H1 (cell line): ENCODE data around the gene MOGAT3. TPM values are rescaled to one million over a fixed set of nuclear protein-coding genes. Genes with fewer than 3 reads are reported as not detected.
A peak's percentile ranks its signal among the peaks of the same experiment; 100 is the strongest.

Experiments
- CTCF ChIA-PET: fragments of 300-600 bp; sonication (Branson Sonifier 250); formaldehyde crosslinking; loops from one replicate; lab custom pipeline; 2021; ENCODE audit not compliant: partially characterized antibody; lab: Charles Lee
- POLR2A ChIA-PET: fragments of 300-600 bp; sonication (Branson Sonifier 250); formaldehyde crosslinking; loops from one replicate; lab custom pipeline; 2021; ENCODE audit warnings: inconsistent platforms; ENCODE audit not compliant: partially characterized antibody; lab: Charles Lee
- DNase-seq, 2 experiments: peaks; one replicate each; pipeline versions ENCODE4 v3.0.0 to v3.0.0-alpha.2; 2010 to 2022; ENCODE audit warnings: low spot score in 2 of 2, low read depth in 1 of 2, mixed read lengths in 1 of 2
- FAIRE-seq: peaks from 2 replicates; lab custom pipeline; 2011; peaks lifted over from hg19 to GRCh38; lab: Jason Lieb, UNC
- H2AFZ ChIP-seq: 2 replicates; pipeline ENCODE4 v1.8.1; 2012; ENCODE audit warnings: low read length, inconsistent platforms
- H2AK5ac ChIP-seq: 2 replicates; pipeline ENCODE4 v1.6.1; 2013; ENCODE audit warnings: low read depth, low read length
- H2BK120ac ChIP-seq: replicated peaks from 2 replicates; pipeline ENCODE3; 2013; ENCODE audit warnings: low read depth, low read length, inconsistent platforms
- H2BK12ac ChIP-seq: 2 replicates; pipeline ENCODE4 v1.6.1; 2013; ENCODE audit warnings: low read depth, low read length
- H2BK15ac ChIP-seq: 2 replicates; pipeline ENCODE4 v1.6.1; 2013; ENCODE audit warnings: low read length
- H2BK20ac ChIP-seq: 2 replicates; pipeline ENCODE4 v1.6.1; 2013; ENCODE audit warnings: low read length
- H2BK5ac ChIP-seq: 2 replicates; pipeline ENCODE4 v1.6.1; 2013; ENCODE audit warnings: low read depth, low read length
- H3K14ac ChIP-seq: 2 replicates; pipeline ENCODE4 v1.6.1; 2013; ENCODE audit warnings: inconsistent platforms; ENCODE audit not compliant: insufficient read length
- H3K18ac ChIP-seq: 2 replicates; pipeline ENCODE4 v1.6.1; 2013; ENCODE audit warnings: low read length; ENCODE audit errors: extremely low read depth
- H3K23ac ChIP-seq: 2 replicates; pipeline ENCODE4 v1.6.1; 2013; ENCODE audit warnings: inconsistent platforms; ENCODE audit not compliant: insufficient read length
- H3K23me2 ChIP-seq: 2 replicates; pipeline ENCODE4 v1.6.1; 2013; ENCODE audit warnings: low read depth, low read length
- H3K27ac ChIP-seq: 2 replicates; pipeline ENCODE4 v1.6.1; 2011; ENCODE audit warnings: low read depth, low read length, inconsistent platforms
- H3K27me3 ChIP-seq, 4 experiments: replicated peaks in 1 of 4; 1 replicate in 1 of 4; 2 replicates in 3 of 4; pipeline versions ENCODE4 v1.6.1 to v1.8.1; 2011 to 2013; ENCODE audit warnings: low read length in 3 of 4, mild to moderate bottlenecking in 3 of 4, inconsistent platforms in 2 of 4, mixed read lengths in 2 of 4, moderate library complexity in 1 of 4; ENCODE audit not compliant: control insufficient read depth in 3 of 4, insufficient read depth in 3 of 4; ENCODE audit errors: extremely low read depth in 1 of 4
- H3K36me3 ChIP-seq, 4 experiments: 2 replicates each; pipeline versions ENCODE4 v1.6.1 to v1.8.1; 2011 to 2013; ENCODE audit warnings: mild to moderate bottlenecking in 4 of 4, low read length in 3 of 4, moderate library complexity in 2 of 4, control low read depth in 1 of 4, inconsistent platforms in 1 of 4; ENCODE audit not compliant: insufficient read depth in 4 of 4, control insufficient read depth in 2 of 4
- H3K4ac ChIP-seq: replicated peaks from 2 replicates; pipeline ENCODE3; 2013; ENCODE audit warnings: low read length, low read depth, mixed read lengths, inconsistent platforms; ENCODE audit not compliant: insufficient read length
- H3K4me1 ChIP-seq, 4 experiments: replicated peaks in 1 of 4; 1 replicate in 1 of 4; 2 replicates in 3 of 4; pipeline versions ENCODE4 v1.6.1 to v1.8.1; 2011 to 2013; ENCODE audit warnings: low read length in 3 of 4, inconsistent platforms in 2 of 4, mixed read lengths in 1 of 4; ENCODE audit not compliant: insufficient read depth in 4 of 4, control insufficient read depth in 3 of 4
- H3K4me2 ChIP-seq, 2 experiments: 2 replicates each; pipeline versions ENCODE4 v1.6.1 to v1.8.1; 2011 to 2013; ENCODE audit warnings: low read depth in 2 of 2, low read length in 2 of 2, control low read depth in 1 of 2, inconsistent platforms in 1 of 2, mild to moderate bottlenecking in 1 of 2; ENCODE audit not compliant: insufficient read depth in 1 of 2
- H3K4me3 ChIP-seq, 4 experiments: fragments of 200-600, 300-600 bp in 1 of 4; sonication (generic), shearing (Covaris generic), sonication (Bioruptor Twin) in 1 of 4; 2 replicates each; pipeline versions ENCODE4 v1.5.1 to v1.8.1; 2011 to 2016; ENCODE audit warnings: low read length in 4 of 4, low read depth in 3 of 4, control low read depth in 2 of 4, inconsistent platforms in 2 of 4, mild to moderate bottlenecking in 2 of 4, mixed read lengths in 1 of 4, moderate library complexity in 1 of 4; ENCODE audit not compliant: insufficient read depth in 2 of 4; ENCODE audit errors: extremely low read depth in 1 of 4
- H3K56ac ChIP-seq: replicated peaks from 2 replicates; pipeline ENCODE3; 2013; ENCODE audit warnings: low read depth, mild to moderate bottlenecking, mixed read lengths, low read length, inconsistent platforms; ENCODE audit not compliant: insufficient read length
- H3K79me1 ChIP-seq: 2 replicates; pipeline ENCODE4 v1.6.1; 2013; ENCODE audit warnings: low read depth, low read length, control low read depth
- H3K79me2 ChIP-seq, 2 experiments: 2 replicates each; pipeline versions ENCODE4 v1.6.1 to v1.8.1; 2012 to 2013; ENCODE audit warnings: low read length in 2 of 2, mild to moderate bottlenecking in 2 of 2, inconsistent platforms in 1 of 2; ENCODE audit not compliant: insufficient read depth in 2 of 2, control insufficient read depth in 1 of 2
- H3K9ac ChIP-seq, 4 experiments: replicated peaks in 1 of 4; 1 replicate in 1 of 4; 2 replicates in 3 of 4; pipeline versions ENCODE4 v1.6.1 to v1.8.1; 2011 to 2013; ENCODE audit warnings: low read depth in 3 of 4, low read length in 3 of 4, control low read depth in 2 of 4, mild to moderate bottlenecking in 2 of 4, moderate library complexity in 2 of 4, inconsistent platforms in 1 of 4; ENCODE audit errors: extremely low read depth in 1 of 4
- H3K9me3 ChIP-seq, 2 experiments: 2 replicates each; pipeline versions ENCODE4 v1.6.1 to v1.8.1; 2012 to 2013; ENCODE audit warnings: mild to moderate bottlenecking in 2 of 2, moderate library complexity in 2 of 2, control low read depth in 1 of 2, inconsistent platforms in 1 of 2, low read depth in 1 of 2, low read length in 1 of 2, mixed read lengths in 1 of 2; ENCODE audit not compliant: insufficient read depth in 2 of 2
- H4K20me1 ChIP-seq, 2 experiments: replicated peaks in 1 of 2; 2 replicates each; pipeline versions ENCODE3 to v1.8.1; 2011 to 2013; ENCODE audit warnings: inconsistent platforms in 2 of 2, low read length in 2 of 2, mild to moderate bottlenecking in 1 of 2; ENCODE audit not compliant: insufficient read depth in 2 of 2, control insufficient read depth in 1 of 2
- H4K5ac ChIP-seq: 2 replicates; pipeline ENCODE4 v1.6.1; 2013; ENCODE audit warnings: low read length, low read depth, mixed read lengths, inconsistent platforms; ENCODE audit not compliant: insufficient read length
- H4K8ac ChIP-seq: 2 replicates; pipeline ENCODE4 v1.8.0; 2013; ENCODE audit warnings: mild to moderate bottlenecking, moderate library complexity, low read length, inconsistent platforms; ENCODE audit not compliant: insufficient read depth; ENCODE audit errors: extremely low read depth
- H4K91ac ChIP-seq: replicated peaks from 2 replicates; pipeline ENCODE3; 2013; ENCODE audit warnings: low read length, mixed read lengths, inconsistent platforms; ENCODE audit not compliant: insufficient read length
- ASH2L ChIP-seq: fragments of 200-600, 300-600 bp; sonication (generic); IDR thresholded peaks from one replicate; pipeline ENCODE4 v1.7.1; 2017; ENCODE audit warnings: low read length
- SIX5 ChIP-seq: IDR thresholded peaks from 2 replicates; pipeline ENCODE4 v1.6.1; 2011; ENCODE audit warnings: mild to moderate bottlenecking, low read depth, low read length
- WGBS, 2 experiments: shearing (Covaris generic) in 1 of 2; methylation state at CpG; one replicate each; pipeline versions ENCODE4 v1.1.6 to v1.1.7; 2013 to 2015; ENCODE audit warnings: low lambda C conversion rate in 2 of 2, mixed read lengths in 2 of 2, inconsistent platforms in 1 of 2, low coverage in 1 of 2, missing lambda C conversion rate in 1 of 2; ENCODE audit not compliant: insufficient replicate concordance in 2 of 2, insufficient coverage in 1 of 2, insufficient read length in 1 of 2; ENCODE audit errors: extremely low coverage in 1 of 2, missing lambda C conversion rate in 1 of 2; 5-methylcytosine and 5-hydroxymethylcytosine counted together
- polyA plus RNA-seq, 7 experiments: library from polyadenylated mRNA; depleted of rRNA in 3 of 7; stranded (reverse) in 5 of 7; unstranded in 2 of 7; fragments of >200 nt in 5 of 7; fragments of 200-250 nt in 2 of 7; gene quantifications; 1 replicate in 5 of 7; 2 replicates in 1 of 7; 4 replicates in 1 of 7; pipeline versions ENCODE4 v1.2.1 to v1.2.3, GENCODE V29; 2011 to 2013; ENCODE audit warnings: missing spikeins in 2 of 7, mixed read lengths in 2 of 7
- total RNA-seq: library from RNA; stranded (reverse); fragmentation: NEBNext Ultra II Directional; extraction: Animal tissue kit (Norgen Biotek cat#: 25700); gene quantifications from 2 replicates; pipeline ENCODE4 v1.2.1, GENCODE V29; 2021

MOGAT3 gene
- total and polyA plus RNA-seq, 2 of the 8 experiments (the other 6 are each of a cell fraction or from before 2014, with no cell fraction given) = 0.21 to 0.82 TPM

DNA sequence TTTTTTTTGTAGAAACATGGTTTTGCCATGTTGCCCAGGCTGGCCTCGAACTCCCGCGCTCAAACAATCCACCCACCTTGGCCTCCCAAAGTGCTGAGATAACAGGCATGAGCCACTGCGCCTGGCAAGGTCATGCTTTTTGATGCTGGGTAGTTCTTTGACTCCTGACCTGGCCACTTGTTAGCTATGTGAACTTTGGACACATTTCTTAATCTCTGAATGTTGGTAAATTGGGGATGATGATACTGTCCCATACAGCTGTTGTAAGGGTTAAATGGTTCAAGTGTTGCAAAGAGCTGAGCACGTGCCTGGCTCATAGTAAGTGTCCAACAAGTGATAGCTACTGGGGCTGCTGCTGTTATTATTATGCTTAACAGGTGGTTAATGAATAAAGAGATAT is 19.5 kb upstream of the MOGAT3 start:
- peaks cover 0 to 7% of the 10 kb centered on the region in 2 experiments for H4K20me1 ChIP-seq
- TF ChIP-seq ASH2L (no peak), SIX5 (no peak)
- H3K79me1 ChIP-seq = peaks cover 2% of the 10 kb centered on the region; the same call in 1 of the 2 replicates
- 0 out of 2 replicates have a peak overlapping the region, but pooled peaks have one; percentile 39 for H2AK5ac ChIP-seq
- H4K91ac ChIP-seq = no peak overlapping the region
- no peak overlapping the region for H4K8ac ChIP-seq
- no peak overlapping the region for H2BK15ac ChIP-seq
- H2BK120ac ChIP-seq = no peak overlapping the region
- H3K9me3 ChIP-seq = no peaks in the 10 kb centered on the region
- peaks cover 0 to 6% of the 10 kb centered on the region in 2 experiments; a peak in 1 of 4 replicates for H3K79me2 ChIP-seq
- no peak overlapping the region for H3K9ac ChIP-seq
- no peaks in the 10 kb centered on the region for H3K27me3 ChIP-seq
- WGBS, 2 experiments = 91% methylated on average over 5 of the region's 5 CpGs; no CpG with 5 or more reads in 1 of the 2 experiments
- peaks cover 0 to 13% (median 7%) of the 10 kb centered on the region in 4 experiments; a peak in 5 of 7 replicates for H3K4me1 ChIP-seq
- no peak overlapping the region for H3K56ac ChIP-seq
- no peak overlapping the region for H3K4me2 ChIP-seq
- H3K14ac ChIP-seq = no peak overlapping the region
- H3K23ac ChIP-seq = no peak overlapping the region
- POLR2A ChIA-PET = interaction anchor here (1.5 to 3.8 kb wide), 2 partner anchors 12 to 15 kb away, joined by 3 to 15 read pairs; no protein-coding TSS in a partner anchor
- H3K4me3 ChIP-seq = no peak overlapping the region
- no peak overlapping the region for H2BK5ac ChIP-seq
- no peak overlapping the region for H3K18ac ChIP-seq
- peaks cover 17% of the 10 kb centered on the region for H3K23me2 ChIP-seq
- CTCF ChIA-PET = interaction anchor here (0.8 to 9.0 kb wide), 8 partner anchors 15 to 95 kb away, joined by 3 to 79 read pairs (median 4); partner anchors contain the start of gene FIS1
- no peak for FAIRE-seq
- no peak overlapping the region; the same call in 1 of the 2 replicates for H3K27ac ChIP-seq
- H3K36me3 ChIP-seq = peaks cover 2 to 8% (median 5%) of the 10 kb centered on the region in 4 experiments; a peak in 6 of 8 replicates
- no peak overlapping the region for H2AFZ ChIP-seq
- H4K5ac ChIP-seq = no peak overlapping the region
- H2BK12ac ChIP-seq = no peak overlapping the region
- no peak for DNase-seq
- H2BK20ac ChIP-seq = no peak overlapping the region
- no peak overlapping the region for H3K4ac ChIP-seq
